IPS DF 4.7 (cell line): ENCODE data around the gene PSMD11.
A peak's percentile ranks its signal among the peaks of the same experiment; 100 is the strongest.

Experiments used
- DNase-seq: peaks from one replicate; pipeline ENCODE4 v3.0.0-alpha.2; 2013; ENCODE audit warnings: low spot score; ENCODE audit errors: extremely low read depth

PSMD11 gene

GRCh38 chr17:32464374-32464773 lies 20.1 kb downstream of the PSMD11 start:
- DNase-seq: no peak

- no peak for DNase-seq
Measured at GRCh38 chr17:32467949-32468348, 23.6 kb downstream of the PSMD11 start.

- DNase-seq: no peak
Measured at GRCh38 chr17:32470405-32471167, 26.3 kb downstream of the PSMD11 start.

- no peak for DNase-seq
Measured at GRCh38 chr17:32471652-32472051, 27.3 kb downstream of the PSMD11 start.

- DNase-seq: no peak
Measured at GRCh38 chr17:32475258-32475657, 30.9 kb downstream of the PSMD11 start.

- no peak for DNase-seq
Measured at GRCh38 chr17:32477220-32477619, 32.9 kb downstream of the PSMD11 start.

- DNase-seq: no peak
Measured at GRCh38 chr17:32479074-32479617, 34.8 kb downstream of the PSMD11 start.

GRCh38 chr17:32481193-32481592 lies 36.9 kb downstream of the PSMD11 start:
- DNase-seq: no peak

GRCh38 chr17:32482568-32483320 lies 38.4 kb downstream of the PSMD11 start:
- no peak for DNase-seq

- peak; percentile 64 for DNase-seq
Measured at GRCh38 chr17:32483451-32484019, 39.2 kb downstream of the PSMD11 start.

- DNase-seq: no peak
Measured at GRCh38 chr17:32484041-32484461, 39.7 kb downstream of the PSMD11 start.

GRCh38 chr17:32484628-32485027 lies 40.3 kb downstream of the PSMD11 start:
- no peak for DNase-seq

- no peak for DNase-seq
Measured at GRCh38 chr17:32485261-32486110, 41.2 kb downstream of the PSMD11 start.

GRCh38 chr17:32486111-32486700 lies 41.9 kb downstream of the PSMD11 start:
- DNase-seq: no peak

- no peak for DNase-seq
Measured at GRCh38 chr17:32486701-32487472, 42.6 kb downstream of the PSMD11 start, which contains the start of gene CDK5R1. TSS of gene CDK5R1 (plus strand) at chr17:32486993. CDS start at chr17:32487621, 628 bp downstream.

- no peak for DNase-seq
Measured at GRCh38 chr17:32487473-32488176, 43.3 kb downstream of the PSMD11 start.

- no peak for DNase-seq
Measured at GRCh38 chr17:32488177-32488542, 43.9 kb downstream of the PSMD11 start.

GRCh38 chr17:32488604-32489180 lies 44.4 kb downstream of the PSMD11 start:
- DNase-seq: no peak
